ENCODE results near the gene FOCAD.

- no peak for TF ChIP-seq CTCF (IDR thresholded peaks at IDR 0.05)
- no peak for TF ChIP-seq EP300 (IDR thresholded peaks at IDR 0.05)
- TF ChIP-seq POLR2A (IDR thresholded peaks at IDR 0.05), result no peak
Measured at GRCh38 chr9:20659474-20659967, 24.5 kb upstream of the FOCAD start.

All from stomach (tissue), 4 donors.